ENCODE results near the gene CCT6A. TPM values are rescaled to one million over a fixed set of nuclear protein-coding genes. Genes with fewer than 3 reads are reported as not detected.
A peak's percentile ranks its signal among the peaks of the same experiment; 100 is the strongest.

CCT6A gene
- total and polyA plus RNA-seq, 9 of the 15 experiments (the other 6 are each of a cell fraction or from before 2014, with no cell fraction given): 244 to 708 (median 387) TPM

DNA sequence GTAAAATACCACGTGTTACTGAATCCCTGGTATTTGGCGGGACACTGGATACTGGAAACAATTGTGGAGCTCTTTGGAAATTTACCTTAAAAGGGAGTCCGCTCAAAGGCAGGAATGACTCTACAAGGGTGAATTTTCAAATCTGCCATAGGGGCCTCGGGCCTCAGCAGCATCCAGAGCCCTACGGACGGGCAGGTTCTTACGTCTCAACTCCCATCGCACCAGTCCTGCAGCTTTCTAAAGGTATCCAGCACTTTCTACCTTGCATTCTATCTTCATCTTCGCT, 569 bp upstream of the CCT6A start (continued):
- TF ChIP-seq ZNF134 (CRISPR knock-in tag; conservative IDR thresholded peaks at IDR 0.05) (0 out of 2 replicates have a peak, but pooled peaks have one; percentile 24), ZBTB33 (CRISPR knock-in tag; IDR thresholded peaks at IDR 0.05) (no peak), ZNF512 (tag; IDR thresholded peaks at IDR 0.05) (no peak), SRSF1 (IDR thresholded peaks at IDR 0.05; ENCODE audit: low read depth, low read length) (no peak), MITF (IDR thresholded peaks at IDR 0.05) (no peak), HLTF (IDR thresholded peaks at IDR 0.05) (no peak), ZNF212 (CRISPR knock-in tag; IDR thresholded peaks at IDR 0.05) (no peak), ZNF589 (CRISPR knock-in tag; IDR thresholded peaks at IDR 0.05; ENCODE audit: low read depth) (peak; percentile 29; the same call in 1 of the 2 replicates), ZZZ3 (IDR thresholded peaks at IDR 0.05) (0 out of 2 replicates have a peak, but pooled peaks have one; percentile 55), ZNF584 (CRISPR knock-in tag; IDR thresholded peaks at IDR 0.05; ENCODE audit: low read depth) (no peak), WHSC1 (IDR thresholded peaks at IDR 0.05; ENCODE audit: low read length) (no peak), SIN3A (IDR thresholded peaks at IDR 0.05; ENCODE audit: borderline replicate concordance in 2 of 2, control insufficient read depth in 1 of 2, low read depth in 2 of 2, low read length in 2 of 2) (no peak), TGIF2 (CRISPR knock-in tag; IDR thresholded peaks at IDR 0.05) (no peak)
- TF ChIP-seq, protein P1, sequence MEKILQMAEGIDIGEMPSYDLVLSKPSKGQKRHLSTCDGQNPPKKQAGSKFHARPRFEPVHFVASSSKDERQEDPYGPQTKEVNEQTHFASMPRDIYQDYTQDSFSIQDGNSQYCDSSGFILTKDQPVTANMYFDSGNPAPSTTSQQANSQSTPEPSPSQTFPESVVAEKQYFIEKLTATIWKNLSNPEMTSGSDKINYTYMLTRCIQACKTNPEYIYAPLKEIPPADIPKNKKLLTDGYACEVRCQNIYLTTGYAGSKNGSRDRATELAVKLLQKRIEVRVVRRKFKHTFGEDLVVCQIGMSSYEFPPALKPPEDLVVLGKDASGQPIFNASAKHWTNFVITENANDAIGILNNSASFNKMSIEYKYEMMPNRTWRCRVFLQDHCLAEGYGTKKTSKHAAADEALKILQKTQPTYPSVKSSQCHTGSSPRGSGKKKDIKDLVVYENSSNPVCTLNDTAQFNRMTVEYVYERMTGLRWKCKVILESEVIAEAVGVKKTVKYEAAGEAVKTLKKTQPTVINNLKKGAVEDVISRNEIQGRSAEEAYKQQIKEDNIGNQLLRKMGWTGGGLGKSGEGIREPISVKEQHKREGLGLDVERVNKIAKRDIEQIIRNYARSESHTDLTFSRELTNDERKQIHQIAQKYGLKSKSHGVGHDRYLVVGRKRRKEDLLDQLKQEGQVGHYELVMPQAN (IDR thresholded peaks at IDR 0.05; ENCODE audit: borderline replicate concordance): peak; percentile 40; the same call in 1 of the 2 replicates
- TF ChIP-seq, protein P2, sequence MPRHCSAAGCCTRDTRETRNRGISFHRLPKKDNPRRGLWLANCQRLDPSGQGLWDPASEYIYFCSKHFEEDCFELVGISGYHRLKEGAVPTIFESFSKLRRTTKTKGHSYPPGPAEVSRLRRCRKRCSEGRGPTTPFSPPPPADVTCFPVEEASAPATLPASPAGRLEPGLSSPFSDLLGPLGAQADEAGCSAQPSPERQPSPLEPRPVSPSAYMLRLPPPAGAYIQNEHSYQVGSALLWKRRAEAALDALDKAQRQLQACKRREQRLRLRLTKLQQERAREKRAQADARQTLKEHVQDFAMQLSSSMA (CRISPR knock-in tag; IDR thresholded peaks at IDR 0.05): 0 out of 2 replicates have a peak, but pooled peaks have one; percentile 26
- TF ChIP-seq, protein P3, sequence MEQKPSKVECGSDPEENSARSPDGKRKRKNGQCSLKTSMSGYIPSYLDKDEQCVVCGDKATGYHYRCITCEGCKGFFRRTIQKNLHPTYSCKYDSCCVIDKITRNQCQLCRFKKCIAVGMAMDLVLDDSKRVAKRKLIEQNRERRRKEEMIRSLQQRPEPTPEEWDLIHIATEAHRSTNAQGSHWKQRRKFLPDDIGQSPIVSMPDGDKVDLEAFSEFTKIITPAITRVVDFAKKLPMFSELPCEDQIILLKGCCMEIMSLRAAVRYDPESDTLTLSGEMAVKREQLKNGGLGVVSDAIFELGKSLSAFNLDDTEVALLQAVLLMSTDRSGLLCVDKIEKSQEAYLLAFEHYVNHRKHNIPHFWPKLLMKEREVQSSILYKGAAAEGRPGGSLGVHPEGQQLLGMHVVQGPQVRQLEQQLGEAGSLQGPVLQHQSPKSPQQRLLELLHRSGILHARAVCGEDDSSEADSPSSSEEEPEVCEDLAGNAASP (IDR thresholded peaks at IDR 0.05): no peak
- TF ChIP-seq, protein P4, sequence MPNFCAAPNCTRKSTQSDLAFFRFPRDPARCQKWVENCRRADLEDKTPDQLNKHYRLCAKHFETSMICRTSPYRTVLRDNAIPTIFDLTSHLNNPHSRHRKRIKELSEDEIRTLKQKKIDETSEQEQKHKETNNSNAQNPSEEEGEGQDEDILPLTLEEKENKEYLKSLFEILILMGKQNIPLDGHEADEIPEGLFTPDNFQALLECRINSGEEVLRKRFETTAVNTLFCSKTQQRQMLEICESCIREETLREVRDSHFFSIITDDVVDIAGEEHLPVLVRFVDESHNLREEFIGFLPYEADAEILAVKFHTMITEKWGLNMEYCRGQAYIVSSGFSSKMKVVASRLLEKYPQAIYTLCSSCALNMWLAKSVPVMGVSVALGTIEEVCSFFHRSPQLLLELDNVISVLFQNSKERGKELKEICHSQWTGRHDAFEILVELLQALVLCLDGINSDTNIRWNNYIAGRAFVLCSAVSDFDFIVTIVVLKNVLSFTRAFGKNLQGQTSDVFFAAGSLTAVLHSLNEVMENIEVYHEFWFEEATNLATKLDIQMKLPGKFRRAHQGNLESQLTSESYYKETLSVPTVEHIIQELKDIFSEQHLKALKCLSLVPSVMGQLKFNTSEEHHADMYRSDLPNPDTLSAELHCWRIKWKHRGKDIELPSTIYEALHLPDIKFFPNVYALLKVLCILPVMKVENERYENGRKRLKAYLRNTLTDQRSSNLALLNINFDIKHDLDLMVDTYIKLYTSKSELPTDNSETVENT (CRISPR knock-in tag; IDR thresholded peaks at IDR 0.05): no peak
